ENCODE results near the gene CDCP2. TPM values are rescaled to one million over a fixed set of nuclear protein-coding genes. Genes with fewer than 3 reads are reported as not detected.
"Not testable (repeated sequence)": the region's sequence is repeated elsewhere in the genome, so short reads cannot be mapped to it uniquely, and the experiment has no call there.

Gene CDCP2
- total and polyA plus RNA-seq, 4 donors = 0.06 to 0.08 TPM; not detected in 2

DNA sequence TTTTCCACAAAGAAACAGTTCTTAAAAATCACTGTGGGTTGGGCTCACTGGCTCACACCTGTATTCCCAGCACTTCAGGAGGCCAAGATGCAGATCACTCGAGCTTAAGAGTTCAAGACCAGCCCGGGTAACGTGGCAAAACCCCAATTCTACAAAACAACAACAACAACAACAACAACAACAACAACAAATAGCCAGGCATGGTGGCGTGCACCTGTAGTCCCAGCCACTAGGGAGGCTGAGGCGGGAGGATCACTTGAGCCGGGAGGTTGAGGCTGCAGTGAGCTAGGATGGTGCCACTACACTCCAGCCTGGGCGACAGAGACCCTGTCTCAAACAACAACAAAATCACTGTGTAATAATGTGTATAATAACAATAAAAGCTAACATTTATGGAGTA is 40.8 kb downstream of the CDCP2 start:
- Histone ChIP-seq H3K4me1 (ENCODE audit: control insufficient read depth, insufficient read depth, low read length) (peaks cover 7% of the 10 kb centered on the region), H3K36me3 (ENCODE audit: control insufficient read depth, insufficient read depth, low read length) (no peaks in the 10 kb centered on the region), H3K27me3 (ENCODE audit: control insufficient read depth, insufficient read depth, low read length) (no peaks in the 10 kb centered on the region), H3K27ac (ENCODE audit: low read depth, low read length) (no peak overlapping the region), H3K4me3 (ENCODE audit: low read depth, low read length) (no peak overlapping the region), H3K9me3 (ENCODE audit: control insufficient read depth, insufficient read depth, low read length) (no peaks in the 10 kb centered on the region)
- 97% methylated on average over 5 of the region's 7 CpGs for WGBS (ENCODE audit: insufficient coverage)
- DNase-seq (ENCODE audit: low read depth in 4 of 6, low spot score in 6 of 6) = no peak

DNA sequence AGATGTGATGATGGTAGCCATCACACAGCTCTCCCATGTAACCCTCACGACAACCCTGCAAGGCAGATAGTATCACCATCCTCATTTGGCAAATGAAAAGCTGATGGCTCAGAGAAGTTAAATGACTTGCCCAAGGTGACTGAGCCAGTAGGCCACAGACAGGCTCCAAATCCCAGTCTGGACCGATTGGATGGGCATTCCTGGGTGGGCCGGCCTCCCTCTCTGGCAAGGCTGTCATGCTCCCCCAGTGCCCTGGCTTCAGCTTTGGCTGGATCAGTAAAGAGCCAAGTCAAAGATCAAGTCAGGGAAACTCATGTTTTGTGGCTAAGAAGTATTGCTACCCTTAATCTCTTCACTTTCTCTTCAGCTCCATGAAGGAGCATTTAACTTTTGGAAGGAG is 41.2 kb downstream of the CDCP2 start:
- 90% methylated on average over 2 of the region's 3 CpGs for WGBS (ENCODE audit: insufficient coverage)

DNA sequence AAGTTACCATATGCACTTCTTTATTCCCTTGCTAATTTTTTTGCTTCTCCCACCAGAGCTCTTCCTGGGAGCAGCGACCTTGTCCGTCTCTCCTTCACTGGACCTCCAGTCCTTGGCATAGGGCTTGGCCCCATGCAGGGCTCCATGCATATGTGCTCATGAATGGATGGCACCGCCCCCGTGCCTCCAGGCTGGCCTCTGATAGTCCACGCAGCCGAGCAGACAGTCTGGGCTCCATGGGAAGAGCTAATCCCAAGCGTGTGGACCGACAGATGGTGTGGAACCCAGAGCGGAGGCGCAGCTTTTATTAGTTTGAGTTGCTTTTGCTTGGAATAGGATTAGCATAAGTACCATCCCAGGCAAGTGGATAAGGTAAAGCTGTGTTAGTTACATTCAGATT is 41.8 kb downstream of the CDCP2 start:
- Histone ChIP-seq H3K27me3 (ENCODE audit: control insufficient read depth, insufficient read depth, low read length) (no peaks in the 10 kb centered on the region), H3K36me3 (ENCODE audit: control insufficient read depth, insufficient read depth, low read length) (no peaks in the 10 kb centered on the region), H3K4me3 (ENCODE audit: low read depth, low read length) (no peak overlapping the region), H3K4me1 (ENCODE audit: control insufficient read depth, insufficient read depth, low read length) (peaks cover 7% of the 10 kb centered on the region), H3K27ac (ENCODE audit: low read depth, low read length) (no peak overlapping the region), H3K9me3 (ENCODE audit: control insufficient read depth, insufficient read depth, low read length) (no peaks in the 10 kb centered on the region)
- WGBS (ENCODE audit: insufficient coverage) = 71% methylated on average over 10 of the region's 10 CpGs
- no peak for DNase-seq (ENCODE audit: low read depth in 4 of 6, low spot score in 6 of 6)

More for the DNA sequence above, 41.2 kb downstream of the CDCP2 start:
- Histone ChIP-seq H3K27ac (ENCODE audit: low read depth, low read length) (no peak overlapping the region), H3K4me1 (ENCODE audit: control insufficient read depth, insufficient read depth, low read length) (peaks cover 7% of the 10 kb centered on the region), H3K9me3 (ENCODE audit: control insufficient read depth, insufficient read depth, low read length) (no peaks in the 10 kb centered on the region), H3K4me3 (ENCODE audit: low read depth, low read length) (no peak overlapping the region), H3K27me3 (ENCODE audit: control insufficient read depth, insufficient read depth, low read length) (no peaks in the 10 kb centered on the region), H3K36me3 (ENCODE audit: control insufficient read depth, insufficient read depth, low read length) (no peaks in the 10 kb centered on the region)
- no peak for DNase-seq (ENCODE audit: low read depth in 4 of 6, low spot score in 6 of 6)

DNA sequence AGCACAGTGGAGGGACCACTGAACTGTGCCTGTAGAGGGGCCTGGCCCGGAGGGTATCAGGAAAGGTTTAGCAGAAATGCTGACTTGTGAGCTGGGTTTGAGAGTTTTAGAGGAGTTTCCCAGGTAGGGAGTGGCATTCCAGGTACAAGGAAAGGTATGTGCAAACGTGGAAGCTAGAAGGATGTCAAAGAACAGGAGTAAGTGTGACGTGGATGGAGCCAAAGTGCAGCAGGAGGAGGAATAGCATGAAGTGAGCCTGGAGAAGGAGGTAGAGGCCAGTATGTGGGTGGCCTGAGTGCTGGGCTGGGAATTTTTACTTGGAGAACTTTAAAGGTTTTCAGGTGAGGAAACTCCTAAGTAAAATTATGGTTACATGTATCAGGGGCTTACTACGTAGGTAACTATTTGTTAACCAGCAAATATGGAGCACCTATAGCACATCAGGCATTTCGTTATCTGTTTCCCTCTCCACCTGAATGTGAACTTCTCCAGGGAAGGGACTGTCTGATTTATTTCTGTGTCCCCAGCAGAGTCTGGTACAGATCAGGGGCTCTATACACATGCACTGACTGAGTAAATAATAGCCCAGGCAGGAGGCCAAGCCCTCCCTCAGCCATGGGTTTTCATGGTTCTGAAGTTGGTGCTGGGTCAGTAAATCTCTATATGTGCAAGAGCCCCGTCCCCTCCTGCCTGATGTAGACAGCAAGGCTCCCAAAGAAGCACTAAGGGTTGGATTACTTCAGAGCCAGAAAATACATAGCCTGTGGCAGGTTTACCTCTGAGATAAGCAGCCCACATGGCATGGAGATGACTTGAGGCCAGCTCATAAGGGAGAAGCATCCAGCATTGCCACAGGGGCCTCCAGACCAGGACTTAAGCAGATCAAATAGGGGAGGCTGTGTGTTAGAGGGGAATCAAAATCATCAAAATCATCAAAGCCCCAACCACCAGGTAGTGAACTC is 43.4 kb downstream of the CDCP2 start:
- DNase-seq (ENCODE audit: low read depth in 4 of 6, low spot score in 6 of 6) = no peak
- no peaks in the 10 kb centered on the region for H3K27me3 ChIP-seq (ENCODE audit: control insufficient read depth, insufficient read depth, low read length)
- 68% methylated on average over 4 of the region's 6 CpGs for WGBS (ENCODE audit: insufficient coverage)

DNA sequence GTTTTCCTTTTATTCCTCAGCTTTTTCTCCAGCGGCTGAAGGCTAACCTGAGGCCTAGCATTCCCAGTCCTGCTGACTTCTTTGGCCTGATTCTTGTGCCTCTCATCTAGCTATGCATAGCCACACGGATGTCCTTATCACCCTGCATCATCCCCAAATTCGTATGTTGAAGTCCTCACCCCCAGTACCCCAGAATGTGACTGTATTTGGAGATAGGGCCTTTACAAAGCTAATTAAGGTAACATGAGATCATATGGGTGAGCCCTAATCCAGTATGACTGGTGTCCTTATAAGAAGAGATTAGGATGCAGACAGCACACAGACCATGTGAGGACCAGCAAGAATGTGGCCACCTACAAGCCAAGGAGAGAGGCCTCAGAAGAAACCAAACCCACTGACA is 44.6 kb downstream of the CDCP2 start:
- H3K9me3 ChIP-seq (ENCODE audit: control insufficient read depth, insufficient read depth, low read length) = no peaks in the 10 kb centered on the region
- no peaks in the 10 kb centered on the region for H3K36me3 ChIP-seq (ENCODE audit: control insufficient read depth, insufficient read depth, low read length)
- DNase-seq (ENCODE audit: low read depth in 4 of 6, low spot score in 6 of 6) = no peak
- H3K27ac ChIP-seq (ENCODE audit: low read depth, low read length) = no peak overlapping the region
- H3K27me3 ChIP-seq (ENCODE audit: control insufficient read depth, insufficient read depth, low read length) = no peaks in the 10 kb centered on the region
- H3K4me1 ChIP-seq (ENCODE audit: control insufficient read depth, insufficient read depth, low read length) = peaks cover 3% of the 10 kb centered on the region
- WGBS (ENCODE audit: insufficient coverage) = 100% methylated on average over 1 of the region's 3 CpGs
- H3K4me3 ChIP-seq (ENCODE audit: low read depth, low read length) = no peak overlapping the region

More for the DNA sequence above, 43.4 kb downstream of the CDCP2 start:
- no peak overlapping the region for H3K27ac ChIP-seq (ENCODE audit: low read depth, low read length)
- no peaks in the 10 kb centered on the region for H3K36me3 ChIP-seq (ENCODE audit: control insufficient read depth, insufficient read depth, low read length)
- H3K4me3 ChIP-seq (ENCODE audit: low read depth, low read length) = no peak overlapping the region
- H3K9me3 ChIP-seq (ENCODE audit: control insufficient read depth, insufficient read depth, low read length) = no peaks in the 10 kb centered on the region
- peaks cover 3% of the 10 kb centered on the region for H3K4me1 ChIP-seq (ENCODE audit: control insufficient read depth, insufficient read depth, low read length)

DNA sequence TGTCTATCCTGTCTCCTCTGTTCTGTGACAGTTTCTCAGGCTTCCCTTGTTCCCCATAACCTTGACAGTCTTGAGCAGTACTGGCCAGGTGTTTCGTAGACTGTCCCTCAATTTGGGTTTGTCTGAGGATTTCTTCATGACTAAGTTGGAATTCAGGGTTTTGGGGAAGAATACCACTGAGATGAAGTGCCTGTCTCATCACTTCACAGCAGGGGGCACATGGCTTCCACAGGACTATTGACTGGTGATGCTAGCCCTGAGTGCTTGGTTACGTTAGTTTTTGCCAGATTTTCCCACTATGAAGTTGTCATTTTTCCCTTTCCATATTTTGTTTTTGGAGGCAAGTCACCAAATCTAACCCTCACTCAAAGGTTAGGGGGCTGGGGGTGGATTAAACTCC is 45.7 kb downstream of the CDCP2 start:
- WGBS (ENCODE audit: insufficient coverage) = 100% methylated on average over 1 of the region's 2 CpGs
- Histone ChIP-seq H3K9me3 (ENCODE audit: control insufficient read depth, insufficient read depth, low read length) (no peaks in the 10 kb centered on the region), H3K27ac (ENCODE audit: low read depth, low read length) (no peak overlapping the region), H3K4me3 (ENCODE audit: low read depth, low read length) (no peak overlapping the region), H3K36me3 (ENCODE audit: control insufficient read depth, insufficient read depth, low read length) (no peaks in the 10 kb centered on the region), H3K27me3 (ENCODE audit: control insufficient read depth, insufficient read depth, low read length) (no peaks in the 10 kb centered on the region), H3K4me1 (ENCODE audit: control insufficient read depth, insufficient read depth, low read length) (no peaks in the 10 kb centered on the region)
- DNase-seq (ENCODE audit: low read depth in 4 of 6, low spot score in 6 of 6) = no peak

DNA sequence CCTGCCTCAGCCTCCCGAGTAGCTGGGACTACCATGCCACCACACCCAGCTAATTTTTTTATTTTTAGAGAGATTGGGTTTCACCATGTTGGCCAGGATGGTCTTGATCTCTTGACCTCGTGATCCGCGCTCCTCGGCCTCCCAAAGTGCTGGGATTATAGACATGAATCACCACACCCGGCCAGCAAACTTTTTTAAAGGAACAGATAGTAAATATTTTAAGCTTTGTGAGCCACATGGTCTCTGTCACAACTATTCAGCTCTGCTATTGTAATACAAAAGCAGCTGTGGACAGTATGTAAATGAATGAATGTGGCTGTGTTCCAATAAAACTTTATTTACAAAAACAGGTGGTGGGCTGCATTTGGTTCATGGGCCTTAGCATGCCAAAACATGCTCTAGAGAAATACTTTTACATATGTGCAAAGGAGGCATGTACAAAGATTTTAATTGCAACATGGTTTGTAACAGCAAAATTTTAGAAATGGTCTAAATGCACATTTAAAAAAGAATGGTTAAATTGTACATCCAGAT is 47.0 kb downstream of the CDCP2 start:
- Histone ChIP-seq H3K4me1 (ENCODE audit: control insufficient read depth, insufficient read depth, low read length) (no peaks in the 10 kb centered on the region), H3K27ac (ENCODE audit: low read depth, low read length) (no peak overlapping the region), H3K27me3 (ENCODE audit: control insufficient read depth, insufficient read depth, low read length) (no peaks in the 10 kb centered on the region), H3K4me3 (ENCODE audit: low read depth, low read length) (no peak overlapping the region), H3K36me3 (ENCODE audit: control insufficient read depth, insufficient read depth, low read length) (no peaks in the 10 kb centered on the region), H3K9me3 (ENCODE audit: control insufficient read depth, insufficient read depth, low read length) (no peaks in the 10 kb centered on the region)
- DNase-seq (ENCODE audit: low read depth in 4 of 6, low spot score in 6 of 6) = no peak
- no CpG with 5 or more reads among the region's 6 CpGs for WGBS (ENCODE audit: insufficient coverage)

DNA sequence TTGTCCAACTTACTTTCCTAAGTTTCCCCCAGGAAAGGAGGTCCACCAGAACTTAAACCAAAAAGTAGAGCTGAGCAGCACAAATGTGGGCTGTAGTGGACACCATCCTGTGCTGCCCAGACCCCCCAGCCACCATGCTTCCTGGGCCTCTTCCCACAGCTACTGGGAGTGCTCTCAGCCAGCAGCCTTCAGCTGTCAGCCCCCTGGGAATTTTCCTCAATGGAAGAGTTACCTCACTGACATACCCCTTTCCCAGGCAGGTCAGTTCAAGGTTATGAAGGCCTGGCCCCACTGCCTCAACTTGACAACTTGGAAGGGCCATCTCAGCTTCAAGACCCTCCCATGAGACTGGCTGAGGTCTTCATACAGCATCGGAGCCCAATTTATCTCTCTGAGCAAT is 47.7 kb downstream of the CDCP2 start:
- H3K27me3 ChIP-seq (ENCODE audit: control insufficient read depth, insufficient read depth, low read length) = no peaks in the 10 kb centered on the region
- 100% methylated on average over 1 of the region's 1 CpG for WGBS (ENCODE audit: insufficient coverage)
- no peak overlapping the region for H3K27ac ChIP-seq (ENCODE audit: low read depth, low read length)
- no peak overlapping the region for H3K4me3 ChIP-seq (ENCODE audit: low read depth, low read length)
- DNase-seq (ENCODE audit: low read depth in 4 of 6, low spot score in 6 of 6) = no peak
- no peaks in the 10 kb centered on the region for H3K36me3 ChIP-seq (ENCODE audit: control insufficient read depth, insufficient read depth, low read length)
- no peaks in the 10 kb centered on the region for H3K4me1 ChIP-seq (ENCODE audit: control insufficient read depth, insufficient read depth, low read length)
- no peaks in the 10 kb centered on the region for H3K9me3 ChIP-seq (ENCODE audit: control insufficient read depth, insufficient read depth, low read length)

DNA sequence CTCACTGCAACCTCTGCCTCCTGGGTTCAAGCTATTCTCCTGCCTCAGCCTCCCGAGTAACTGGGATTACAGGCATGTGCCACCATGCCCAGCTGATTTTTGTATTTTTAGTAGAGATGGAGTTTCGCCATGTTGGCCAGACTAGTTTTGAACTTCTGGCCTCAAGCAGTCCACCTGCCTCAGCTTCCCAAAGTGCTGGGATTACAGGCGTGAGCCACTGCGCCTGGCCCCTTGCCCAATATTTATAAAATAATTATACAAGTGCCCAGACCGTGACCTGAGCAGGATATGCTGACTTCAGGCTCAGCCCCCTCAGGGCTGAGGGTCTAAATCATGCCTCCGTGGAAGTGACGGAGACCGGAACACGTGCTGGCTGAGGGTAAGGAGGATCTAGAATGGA is 48.2 kb downstream of the CDCP2 start:
- WGBS (ENCODE audit: insufficient coverage) = 95% methylated on average over 6 of the region's 9 CpGs
- DNase-seq (ENCODE audit: low read depth in 4 of 6, low spot score in 6 of 6); H3K9me3 ChIP-seq (ENCODE audit: control insufficient read depth, insufficient read depth, low read length); H3K4me1 ChIP-seq (ENCODE audit: control insufficient read depth, insufficient read depth, low read length); H3K36me3 ChIP-seq (ENCODE audit: control insufficient read depth, insufficient read depth, low read length); H3K27me3 ChIP-seq (ENCODE audit: control insufficient read depth, insufficient read depth, low read length); H3K4me3 ChIP-seq (ENCODE audit: low read depth, low read length); H3K27ac ChIP-seq (ENCODE audit: low read depth, low read length): not testable (repeated sequence)

DNA sequence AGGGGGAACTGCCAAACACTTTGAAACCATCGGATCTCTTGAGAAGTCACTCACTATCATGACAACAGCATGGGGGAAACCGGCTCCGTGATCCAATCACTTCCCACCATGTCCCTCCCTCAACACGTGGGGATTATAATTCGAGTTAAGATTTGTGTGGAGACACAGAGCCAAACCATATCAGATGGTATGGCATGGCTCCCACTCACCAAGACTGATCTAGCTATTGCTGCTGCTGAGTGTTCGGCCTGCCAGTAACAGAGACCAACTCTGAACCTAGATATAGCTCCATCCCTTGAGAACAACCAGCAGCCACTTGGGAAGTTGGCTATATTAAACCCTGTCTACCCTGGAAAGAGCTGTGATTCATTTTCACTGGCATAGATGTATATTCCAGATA is 49.4 kb downstream of the CDCP2 start:
- no peaks in the 10 kb centered on the region for H3K36me3 ChIP-seq (ENCODE audit: control insufficient read depth, insufficient read depth, low read length)
- no peaks in the 10 kb centered on the region for H3K27me3 ChIP-seq (ENCODE audit: control insufficient read depth, insufficient read depth, low read length)
- no peaks in the 10 kb centered on the region for H3K4me1 ChIP-seq (ENCODE audit: control insufficient read depth, insufficient read depth, low read length)
- H3K9me3 ChIP-seq (ENCODE audit: control insufficient read depth, insufficient read depth, low read length) = no peaks in the 10 kb centered on the region
- 100% methylated on average over 1 of the region's 6 CpGs for WGBS (ENCODE audit: insufficient coverage)
- H3K4me3 ChIP-seq (ENCODE audit: low read depth, low read length) = no peak overlapping the region
- H3K27ac ChIP-seq (ENCODE audit: low read depth, low read length) = no peak overlapping the region
- peak in 1 of 6 donors; percentile 54 for DNase-seq (ENCODE audit: low read depth in 4 of 6, low spot score in 6 of 6)

Measured in spinal cord (tissue), 10 donors.